HepG2 (cell line): ENCODE measurements around the gene RANBP3. TPM values are rescaled to one million over a fixed set of nuclear protein-coding genes. Genes with fewer than 3 reads are reported as not detected.

Source experiments
- ATAC-seq: fragments of 200-7000 bp; cut with Tn5 transposase; 3 replicates; pipeline ENCODE4 v1.9.1; 2020; ENCODE audit warnings: mild to moderate bottlenecking, moderate library complexity
- BruUV-seq: library from RNA; stranded (reverse); fragments of 400-500 nt; replicated peaks from 2 replicates; lab custom pipeline; 2021; lab: Mats Ljungman, UMichigan
- CTCF ChIA-PET: fragments of 300-600 bp; formaldehyde crosslinking; extraction: SDS; loops from one replicate; lab custom pipeline; 2021; ENCODE audit warnings: low total read pairs, inconsistent platforms, low intra/inter-chr PET ratio; lab: Yijun Ruan, JAX
- POLR2A ChIA-PET: fragments of 350-600 bp; sonication (Branson Sonifier 250); formaldehyde crosslinking; loops from one replicate; lab custom pipeline; 2020; ENCODE audit warnings: antibody characterized with exemption, inconsistent platforms; lab: Yijun Ruan, JAX
- DNase-seq: peaks from one replicate; pipeline ENCODE4 v3.0.0-alpha.2; 2015; ENCODE audit warnings: low spot score
- FAIRE-seq: peaks from 3 replicates; lab custom pipeline; 2011; peaks lifted over from hg19 to GRCh38; lab: Jason Lieb, UNC
- H2AFZ ChIP-seq: one replicate; pipeline ENCODE4 v1.6.1; 2011; ENCODE audit warnings: low read length, inconsistent platforms
- H3K27ac ChIP-seq: fragments of 300-600 bp; 3 replicates; pipeline ENCODE4 v1.8.0; 2011; ENCODE audit warnings: mixed run types, mild to moderate bottlenecking, mixed read lengths, low read length, inconsistent platforms; ENCODE audit not compliant: insufficient read depth; ENCODE audit errors: extremely low read length
- H3K27me3 ChIP-seq, 2 experiments: fragments of 200-600 bp in 1 of 2; 2 replicates in 1 of 2; 3 replicates in 1 of 2; pipeline versions ENCODE4 v1.6.0 to v1.8.0; 2011; ENCODE audit warnings: low read length in 2 of 2, mild to moderate bottlenecking in 2 of 2, moderate library complexity in 2 of 2, inconsistent platforms in 1 of 2; ENCODE audit not compliant: insufficient read depth in 2 of 2, control insufficient read depth in 1 of 2
- H3K36me3 ChIP-seq, 2 experiments: fragments of 200-600 bp in 1 of 2; replicated peaks in 1 of 2; 2 replicates in 1 of 2; 3 replicates in 1 of 2; pipeline versions ENCODE4 v1.5.1 to v1.8.0; 2011; ENCODE audit warnings: low read length in 2 of 2, inconsistent platforms in 1 of 2; ENCODE audit not compliant: insufficient read depth in 2 of 2, control insufficient read depth in 1 of 2
- H3K4me1 ChIP-seq: 2 replicates; pipeline ENCODE4 v1.5.1; 2012; ENCODE audit warnings: low read length, inconsistent platforms; ENCODE audit not compliant: insufficient read depth
- H3K4me2 ChIP-seq: 2 replicates; pipeline ENCODE4 v1.6.0; 2011; ENCODE audit warnings: low read depth, low read length, inconsistent platforms
- H3K4me3 ChIP-seq, 3 experiments: fragments of 200-600 bp in 1 of 3; sonication (generic), shearing (Covaris generic) in 1 of 3; replicated peaks in 1 of 3; 2 replicates each; pipeline ENCODE4 v1.5.1; 2011 to 2016; ENCODE audit warnings: low read length in 3 of 3, inconsistent platforms in 2 of 3, low read depth in 2 of 3, mild to moderate bottlenecking in 2 of 3, control low read depth in 1 of 3, mixed read lengths in 1 of 3; ENCODE audit not compliant: insufficient read depth in 1 of 3
- H3K79me2 ChIP-seq: one replicate; pipeline ENCODE4 v1.6.1; 2011; ENCODE audit warnings: low read length, inconsistent platforms; ENCODE audit not compliant: insufficient read depth
- H3K9ac ChIP-seq: 2 replicates; pipeline ENCODE4 v1.6.0; 2011; ENCODE audit warnings: mild to moderate bottlenecking, low read depth, low read length, inconsistent platforms; ENCODE audit not compliant: insufficient read depth
- H3K9me3 ChIP-seq: 2 replicates; pipeline ENCODE4 v1.5.1; 2012; ENCODE audit warnings: mild to moderate bottlenecking, low read length
- H4K20me1 ChIP-seq: 2 replicates; pipeline ENCODE4 v1.6.0; 2011; ENCODE audit warnings: inconsistent platforms, mild to moderate bottlenecking, low read length, moderate library complexity; ENCODE audit not compliant: insufficient read depth
- DBP ChIP-seq: sonication (generic); formaldehyde crosslinking; IDR thresholded peaks from 2 replicates; pipeline ENCODE4 v1.4.0; 2020; ENCODE audit warnings: missing genetic modification reagents; ENCODE audit errors: not compliant biosample characterization
- GATAD1 ChIP-seq: IDR thresholded peaks from 2 replicates; pipeline ENCODE4 v1.6.1; 2016; ENCODE audit warnings: missing genetic modification reagents, missing compliant biosample characterization
- GMEB2 ChIP-seq: IDR thresholded peaks from 2 replicates; pipeline ENCODE4 v1.6.1; 2016; ENCODE audit warnings: missing biosample characterization, missing genetic modification reagents, low read depth
- KDM4B ChIP-seq: sonication (generic); formaldehyde crosslinking; IDR thresholded peaks from 2 replicates; pipeline ENCODE4 v1.4.0; 2020; ENCODE audit warnings: missing genetic modification reagents
- MYC ChIP-seq: sonication (generic); formaldehyde crosslinking; IDR thresholded peaks from 2 replicates; pipeline ENCODE4 v1.9.0; 2021; ENCODE audit warnings: missing genetic modification reagents, borderline replicate concordance
- MYNN ChIP-seq: sonication (generic); formaldehyde crosslinking; IDR thresholded peaks from 2 replicates; pipeline ENCODE4 v1.4.0; 2020; ENCODE audit warnings: mild to moderate bottlenecking, low read depth, missing genetic modification reagents
- PRDM4 ChIP-seq: sonication (generic); formaldehyde crosslinking; IDR thresholded peaks from 2 replicates; pipeline ENCODE4 v1.9.0; 2021; ENCODE audit warnings: missing genetic modification reagents, borderline replicate concordance
- SAP130 ChIP-seq: IDR thresholded peaks from 2 replicates; pipeline ENCODE4 v1.6.1; 2016; ENCODE audit warnings: low read depth
- SP4 ChIP-seq: sonication (generic); formaldehyde crosslinking; IDR thresholded peaks from 2 replicates; pipeline ENCODE4 v1.8.1; 2023; ENCODE audit warnings: mild to moderate bottlenecking, missing genetic modification reagents
- TAF15 ChIP-seq: fragments of 200-400 bp; formaldehyde crosslinking; IDR thresholded peaks from one replicate; pipeline ENCODE4 v1.6.1; 2018; ENCODE audit warnings: mild to moderate bottlenecking, low read depth, low read length; ENCODE audit not compliant: poor library complexity, severe bottlenecking
- TEAD2 ChIP-seq: sonication (generic); formaldehyde crosslinking; IDR thresholded peaks from 2 replicates; pipeline ENCODE4 v1.9.0; 2021; ENCODE audit warnings: missing genetic modification reagents
- UBTF ChIP-seq: sonication (generic); formaldehyde crosslinking; IDR thresholded peaks from 2 replicates; pipeline ENCODE4 v1.4.0; 2020; ENCODE audit warnings: mild to moderate bottlenecking, missing genetic modification reagents
- ZIK1 ChIP-seq: sonication (generic); formaldehyde crosslinking; IDR thresholded peaks from 2 replicates; pipeline ENCODE4 v1.5.0; 2020; ENCODE audit warnings: mild to moderate bottlenecking, low read depth, missing genetic modification reagents, borderline replicate concordance
- ZNF543 ChIP-seq: sonication (generic); formaldehyde crosslinking; IDR thresholded peaks from 2 replicates; pipeline ENCODE4 v1.4.0; 2020; ENCODE audit warnings: mild to moderate bottlenecking, missing genetic modification reagents
- ZNF569 ChIP-seq: sonication (generic); formaldehyde crosslinking; IDR thresholded peaks from 2 replicates; pipeline ENCODE4 v1.5.0; 2020; ENCODE audit warnings: mild to moderate bottlenecking, missing genetic modification reagents, moderate library complexity, borderline replicate concordance
- ZNF660 ChIP-seq: sonication (generic); formaldehyde crosslinking; IDR thresholded peaks from 2 replicates; pipeline ENCODE4 v1.5.1; 2020; ENCODE audit warnings: mild to moderate bottlenecking, low read depth, missing genetic modification reagents, borderline replicate concordance
- WGBS: methylation state at CpG from one replicate; pipeline ENCODE4 v1.1.6; 2017; ENCODE audit warnings: low lambda C conversion rate; 5-methylcytosine and 5-hydroxymethylcytosine counted together
- in situ Hi-C: cut with HindIII; loops from 2 replicates; pipeline ENCODE4 v1.10.0; 2017; ENCODE audit warnings: low pct_unique_long_range_greater_than_20kb; ENCODE audit not compliant: extremely low pct_ligation_motif_present
- intact Hi-C: fragments of 100-400 bp; cut with micrococcal nuclease; formaldehyde crosslinking; loops from one replicate; pipeline ENCODE4 v1.10.0; 2022; ENCODE audit not compliant: unreplicated experiment
- polyA plus RNA-seq, 8 experiments: library from polyadenylated mRNA; depleted of rRNA in 3 of 8; stranded (reverse) in 7 of 8; unstranded in 1 of 8; fragments of >200 nt; fragmentation: Illumina TruSeq in 4 of 8; extraction: Trizol in 4 of 8; gene quantifications; 2 replicates each; pipeline versions ENCODE4 v1.2.1 to v1.2.3, GENCODE V29; 2011 to 2016; ENCODE audit warnings: low read depth in 4 of 8, missing spikeins in 1 of 8, mixed read lengths in 1 of 8; ENCODE audit not compliant: insufficient read depth in 1 of 8
- total RNA-seq, 5 experiments: library from RNA; depleted of rRNA; stranded (reverse); fragments of >200 nt; fragmentation: Illumina TruSeq; extraction: Trizol; gene quantifications; 2 replicates each; pipeline ENCODE4 v1.2.3, GENCODE V29; 2016; ENCODE audit warnings: low read depth in 1 of 5

The RANBP3 gene
- total and polyA plus RNA-seq, 2 of the 13 experiments (the other 11 are each of a cell fraction or from before 2014, with no cell fraction given), result 39.5 to 149 TPM

- Histone ChIP-seq H3K9ac (no peak overlapping the region), H3K4me3 (no peak overlapping the region), H3K4me2 (no peak overlapping the region), H3K4me1 (peaks cover 25% of the 10 kb centered on the region), H3K9me3 (no peaks in the 10 kb centered on the region), H3K36me3 (no peaks in the 10 kb centered on the region), H3K27ac (no peak overlapping the region), H3K27me3 (peaks cover 0 to 11% of the 10 kb centered on the region in 2 experiments; a peak in 3 of 5 replicates), H3K79me2 (no peaks in the 10 kb centered on the region), H4K20me1 (no peaks in the 10 kb centered on the region), H2AFZ (no peak overlapping the region)
- 75% methylated on average over 28 of the region's 37 CpGs for WGBS
- TF ChIP-seq KDM4B (no peak), MYNN (CRISPR knock-in tag) (no peak), MYC (no peak), GMEB2 (CRISPR knock-in tag) (no peak), ZNF569 (CRISPR knock-in tag) (no peak), DBP (no peak), TAF15 (no peak), ZNF660 (CRISPR knock-in tag) (no peak), PRDM4 (CRISPR knock-in tag) (no peak), SP4 (CRISPR knock-in tag) (no peak), UBTF (CRISPR knock-in tag) (no peak), SAP130 (no peak), GATAD1 (CRISPR knock-in tag) (no peak), TEAD2 (no peak), ZIK1 (CRISPR knock-in tag) (no peak), ZNF543 (CRISPR knock-in tag) (no peak)
- CTCF ChIA-PET, result interaction anchor here (1.6 kb wide), 1 partner anchor 25 kb away, joined by 14 read pairs; no protein-coding TSS in a partner anchor
- in situ Hi-C loops (no loop called here), intact Hi-C loops (no loop called here)
- FAIRE-seq (no peak), DNase-seq (no peak), ATAC-seq (no peak)
- POLR2A ChIA-PET, result no interaction called here
- no TSS peak for BruUV-seq
Observed at GRCh38 chr19:5996623-5997320, 18.8 kb upstream of the RANBP3 start.
